ENCODE measurements around the gene WDFY2. TPM values are rescaled to one million over a fixed set of nuclear protein-coding genes. Genes with fewer than 3 reads are reported as not detected.
A peak's percentile ranks its signal among the peaks of the same experiment; 100 is the strongest.

WDFY2 gene
- total and polyA plus RNA-seq, 2 of the 13 experiments (the other 11 are each of a cell fraction or from before 2014, with no cell fraction given): 22.6 to 27.0 TPM

- TF ChIP-seq ARID4A (CRISPR knock-in tag; IDR thresholded peaks at IDR 0.05; ENCODE audit: borderline replicate concordance): peak; percentile 65; the same call in 1 of the 2 replicates
- peak; percentile 92 for TF ChIP-seq MED1 (CRISPR knock-in tag; IDR thresholded peaks at IDR 0.05)
- no peak for TF ChIP-seq AKNA (CRISPR knock-in tag; IDR thresholded peaks at IDR 0.05; ENCODE audit: borderline replicate concordance)
- no peak for TF ChIP-seq POLR2AphosphoS2 (IDR thresholded peaks at IDR 0.05; ENCODE audit: low read depth, low read length)
- TF ChIP-seq POLR2AphosphoS5 (IDR thresholded peaks at IDR 0.05; ENCODE audit: low read depth, low read length): no peak
- no peak for TF ChIP-seq KLF12 (CRISPR knock-in tag; IDR thresholded peaks at IDR 0.05; ENCODE audit: borderline replicate concordance)
- TF ChIP-seq ZNF10 (CRISPR knock-in tag; IDR thresholded peaks at IDR 0.05; ENCODE audit: borderline replicate concordance, low read depth): no peak
- no peak for TF ChIP-seq GTF2F1 (IDR thresholded peaks at IDR 0.05; ENCODE audit: low read length)
- peak; percentile 50 for TF ChIP-seq RBM22 (optimal IDR thresholded peaks at IDR 0.05; ENCODE audit: low read length)
- TF ChIP-seq TCF7L2 (IDR thresholded peaks at IDR 0.05; ENCODE audit: low read depth, low read length): peak; percentile 57; the same call in 1 of the 2 replicates
- no peak for TF ChIP-seq TOPORS (CRISPR knock-in tag; IDR thresholded peaks at IDR 0.05)
- no peak for TF ChIP-seq BRCA1 (CRISPR knock-in tag; IDR thresholded peaks at IDR 0.05)
- TF ChIP-seq ZNF780A (CRISPR knock-in tag; IDR thresholded peaks at IDR 0.05): no peak
- TF ChIP-seq ZNF451 (CRISPR knock-in tag; IDR thresholded peaks at IDR 0.05): no peak
- no peak for TF ChIP-seq RNF2 (conservative IDR thresholded peaks at IDR 0.05; ENCODE audit: low read depth)
- TF ChIP-seq RXRB (CRISPR knock-in tag; IDR thresholded peaks at IDR 0.05; ENCODE audit: borderline replicate concordance): peak; percentile 83
- no peak for TF ChIP-seq CREBL2 (CRISPR knock-in tag; IDR thresholded peaks at IDR 0.05; ENCODE audit: borderline replicate concordance)
- TF ChIP-seq NAIF1 (CRISPR knock-in tag; IDR thresholded peaks at IDR 0.05; ENCODE audit: borderline replicate concordance): no peak
Observed at GRCh38 chr13:51620165-51620983, 36.1 kb downstream of the WDFY2 start (continued).

Measured in HepG2 (cell line).